Measurements from ENCODE around the gene IGFBP7.

Gene IGFBP7

DNA sequence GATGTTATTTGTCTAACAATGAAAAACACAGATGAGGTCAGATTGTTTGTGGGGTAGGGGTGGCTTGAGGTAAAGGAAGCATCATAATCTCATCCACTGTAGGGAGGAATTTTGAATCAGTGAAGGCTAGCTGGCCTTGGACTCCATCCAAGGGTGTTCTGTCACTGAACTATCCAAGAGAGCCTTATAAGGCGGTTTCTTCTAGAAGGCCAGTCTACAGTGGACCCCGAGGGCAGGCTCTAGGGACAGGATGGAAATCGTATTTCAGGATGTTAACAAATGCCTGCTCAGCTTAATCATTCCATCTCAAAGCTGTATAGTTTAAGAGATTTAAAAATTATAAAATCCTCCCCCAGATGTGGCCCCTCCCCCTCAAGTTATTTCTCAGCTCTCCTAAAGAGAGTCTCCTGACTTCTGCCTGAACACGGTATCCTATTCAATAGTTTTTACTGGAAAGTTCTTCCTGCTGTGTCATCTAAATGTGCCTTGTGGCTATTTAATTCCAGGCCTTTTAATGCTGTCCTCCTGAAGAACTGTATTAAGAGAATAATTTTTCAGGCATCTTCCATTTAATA is 8.0 kb downstream of the IGFBP7 start:
- TF ChIP-seq, protein P1, sequence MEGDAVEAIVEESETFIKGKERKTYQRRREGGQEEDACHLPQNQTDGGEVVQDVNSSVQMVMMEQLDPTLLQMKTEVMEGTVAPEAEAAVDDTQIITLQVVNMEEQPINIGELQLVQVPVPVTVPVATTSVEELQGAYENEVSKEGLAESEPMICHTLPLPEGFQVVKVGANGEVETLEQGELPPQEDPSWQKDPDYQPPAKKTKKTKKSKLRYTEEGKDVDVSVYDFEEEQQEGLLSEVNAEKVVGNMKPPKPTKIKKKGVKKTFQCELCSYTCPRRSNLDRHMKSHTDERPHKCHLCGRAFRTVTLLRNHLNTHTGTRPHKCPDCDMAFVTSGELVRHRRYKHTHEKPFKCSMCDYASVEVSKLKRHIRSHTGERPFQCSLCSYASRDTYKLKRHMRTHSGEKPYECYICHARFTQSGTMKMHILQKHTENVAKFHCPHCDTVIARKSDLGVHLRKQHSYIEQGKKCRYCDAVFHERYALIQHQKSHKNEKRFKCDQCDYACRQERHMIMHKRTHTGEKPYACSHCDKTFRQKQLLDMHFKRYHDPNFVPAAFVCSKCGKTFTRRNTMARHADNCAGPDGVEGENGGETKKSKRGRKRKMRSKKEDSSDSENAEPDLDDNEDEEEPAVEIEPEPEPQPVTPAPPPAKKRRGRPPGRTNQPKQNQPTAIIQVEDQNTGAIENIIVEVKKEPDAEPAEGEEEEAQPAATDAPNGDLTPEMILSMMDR (IDR thresholded peaks at IDR 0.05; ENCODE audit: borderline replicate concordance, control extremely low read depth, extremely low read depth, insufficient read depth, missing control alignments), result no peak
- DNase-seq (ENCODE audit: low spot score), result no peak
- in situ Hi-C loops (cut with MboI; ENCODE audit: low sequenced_read_pairs, unreplicated experiment), result no loop called here

- DNase-seq (ENCODE audit: low spot score), result no peak
- TF ChIP-seq, protein P1 (IDR thresholded peaks at IDR 0.05; ENCODE audit: borderline replicate concordance, control extremely low read depth, extremely low read depth, insufficient read depth, missing control alignments), result no peak
- in situ Hi-C loops (cut with MboI; ENCODE audit: low sequenced_read_pairs, unreplicated experiment), result no loop called here
Observed at GRCh38 chr4:57100979-57101651, 9.1 kb downstream of the IGFBP7 start.

DNA sequence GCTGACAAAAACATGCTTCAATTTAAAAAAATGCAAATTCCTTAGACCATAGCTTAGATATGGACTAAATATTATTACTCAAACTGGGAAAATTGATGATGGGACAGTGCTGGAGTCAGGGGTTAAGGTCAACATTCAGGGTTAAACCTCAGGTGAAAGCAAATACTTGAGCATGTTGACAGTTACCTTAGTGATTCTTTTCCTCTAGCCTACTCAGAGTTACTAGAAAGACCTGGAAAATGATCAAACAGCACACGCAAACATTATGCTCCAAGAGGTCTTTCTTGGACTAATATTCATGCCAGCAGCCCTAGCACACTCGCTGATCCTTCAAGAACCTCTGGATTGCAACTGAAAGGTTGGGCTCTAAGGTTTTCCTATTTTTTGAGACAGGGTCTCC is 10.8 kb downstream of the IGFBP7 start:
- in situ Hi-C loops (cut with MboI; ENCODE audit: low sequenced_read_pairs, unreplicated experiment), result no loop called here
- TF ChIP-seq, protein P1 (IDR thresholded peaks at IDR 0.05; ENCODE audit: borderline replicate concordance, control extremely low read depth, extremely low read depth, insufficient read depth, missing control alignments), result no peak
- DNase-seq (ENCODE audit: low spot score), result no peak

GRCh38 chr4:57098941-57099340 is 11.2 kb downstream of the IGFBP7 start:
- in situ Hi-C loops (cut with MboI; ENCODE audit: low sequenced_read_pairs, unreplicated experiment), result no loop called here
- TF ChIP-seq, protein P1 (IDR thresholded peaks at IDR 0.05; ENCODE audit: borderline replicate concordance, control extremely low read depth, extremely low read depth, insufficient read depth, missing control alignments), result no peak
- no peak for DNase-seq (ENCODE audit: low spot score)

GRCh38 chr4:57098415-57098814 is 11.8 kb downstream of the IGFBP7 start:
- no peak for DNase-seq (ENCODE audit: low spot score)
- TF ChIP-seq, protein P1 (IDR thresholded peaks at IDR 0.05; ENCODE audit: borderline replicate concordance, control extremely low read depth, extremely low read depth, insufficient read depth, missing control alignments), result no peak
- in situ Hi-C loops (cut with MboI; ENCODE audit: low sequenced_read_pairs, unreplicated experiment), result no loop called here

DNA sequence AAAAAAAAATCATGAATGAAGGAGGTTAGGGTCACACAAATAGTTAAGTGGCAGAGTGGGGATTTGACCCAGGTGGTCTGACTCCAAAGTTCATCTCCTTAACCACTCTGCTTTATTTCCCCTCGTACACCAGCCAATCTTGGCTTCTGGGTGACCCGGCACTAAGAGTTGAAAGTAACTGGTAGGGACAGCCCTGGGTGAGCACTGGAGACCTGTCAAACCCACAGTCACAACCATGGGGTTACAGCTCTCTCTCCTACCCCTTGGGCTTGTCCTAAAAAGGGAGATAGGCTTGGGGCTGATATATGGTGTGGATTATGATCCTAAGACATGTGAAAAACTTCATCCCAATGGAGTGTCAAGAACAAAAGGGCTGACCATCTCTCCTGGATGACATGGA is 12.5 kb downstream of the IGFBP7 start:
- TF ChIP-seq, protein P1 (IDR thresholded peaks at IDR 0.05; ENCODE audit: borderline replicate concordance, control extremely low read depth, extremely low read depth, insufficient read depth, missing control alignments), result no peak
- DNase-seq (ENCODE audit: low spot score), result no peak
- in situ Hi-C loops (cut with MboI; ENCODE audit: low sequenced_read_pairs, unreplicated experiment), result no loop called here

All from GM13976 (cell line).